Breast epithelium (tissue), 4 donors: Measurements from ENCODE around the gene FAM151B. TPM values are rescaled to one million over a fixed set of nuclear protein-coding genes. Genes with fewer than 3 reads are reported as not detected.

ENCODE experiments used
- DNase-seq, 2 donors: peaks; one replicate each; pipeline ENCODE4 v3.0.0-alpha.2; 2019; ENCODE audit warnings: low spot score in 2 of 2
- H3K27ac ChIP-seq, 2 donors: fragments of 200-600 bp; sonication (generic) in 1 of 2; one replicate each; pipeline ENCODE4 v1.5.1; 2016 to 2019; ENCODE audit warnings: mild to moderate bottlenecking in 1 of 2
- H3K27me3 ChIP-seq, 2 donors: fragments of 200-600 bp; sonication (generic) in 1 of 2; one replicate each; pipeline versions ENCODE4 v1.5.1 to v1.6.0; 2017 to 2019; ENCODE audit warnings: control low read depth in 1 of 2, mild to moderate bottlenecking in 1 of 2
- H3K36me3 ChIP-seq: fragments of 200-600 bp; one replicate; pipeline ENCODE4 v1.5.1; 2019
- H3K4me1 ChIP-seq, 2 donors: fragments of 200-600 bp; sonication (generic); one replicate each; pipeline ENCODE4 v1.5.1; 2016 to 2019; ENCODE audit warnings: control low read depth in 1 of 2
- H3K4me3 ChIP-seq, 3 donors: fragments of 200-600 bp; sonication (generic); 1 replicate in 2 of 3; 2 replicates in 1 of 3; pipeline ENCODE4 v1.5.1; 2016 to 2019; ENCODE audit warnings: mild to moderate bottlenecking in 3 of 3, moderate library complexity in 2 of 3
- H3K9me3 ChIP-seq, 2 donors: fragments of 200-600 bp; sonication (generic) in 1 of 2; one replicate each; pipeline ENCODE4 v1.5.1; 2016 to 2019; ENCODE audit warnings: control low read depth in 1 of 2
- CTCF ChIP-seq, 3 donors: fragments of 450-650 bp; IDR thresholded peaks; one replicate each; pipeline ENCODE4 v1.5.1; 2016 to 2017; ENCODE audit warnings: antibody characterized with exemption in 3 of 3, mild to moderate bottlenecking in 3 of 3, moderate library complexity in 3 of 3
- POLR2A ChIP-seq: fragments of 450-650 bp; IDR thresholded peaks from one replicate; pipeline ENCODE4 v1.6.1; 2016; ENCODE audit warnings: antibody characterized with exemption, mild to moderate bottlenecking, moderate library complexity
- POLR2AphosphoS5 ChIP-seq, 3 donors: sonication (generic); formaldehyde crosslinking; IDR thresholded peaks; one replicate each; pipeline ENCODE4 v1.6.1; 2017; ENCODE audit warnings: antibody characterized with exemption in 3 of 3
- intact Hi-C: fragments of 100-400 bp; cut with DNase I; formaldehyde crosslinking; loops from one replicate; pipeline ENCODE4 v1.15.1; 2023; ENCODE audit warnings: low total_unique reads
- total RNA-seq, 3 donors: library from RNA; depleted of rRNA; stranded (reverse); fragments of >200 nt; gene quantifications; one replicate each; pipeline ENCODE4 v1.1.0, GENCODE V29; 2016

The FAM151B gene
- total RNA-seq = 1 to 10 TPM; 2.7 to 7.3 (median 5.2) TPM

- TF ChIP-seq POLR2A (no peak), POLR2AphosphoS5 (IDR thresholded peaks at IDR 0.05) (peak in 2 of 3 donors; percentile 17 to 60), CTCF (IDR thresholded peaks at IDR 0.05) (peak in 1 of 3 donors; percentile 9)
- Histone ChIP-seq H3K9me3 (peaks cover 5 to 14% of the 10 kb centered on the region in 2 donors), H3K4me3 (peak within 1 kb of the TSS; percentile 66 to 72 (median 70)), H3K4me1 (no peaks in the 10 kb centered on the region), H3K36me3 (no peaks in the 10 kb centered on the region), H3K27me3 (no peaks in the 10 kb centered on the region), H3K27ac (peak within 1 kb of the TSS; percentile 64 to 87)
- peak; percentile 90 to 91 for DNase-seq
- intact Hi-C loops = no loop called here
These were observed at the start of gene FAM151B for GRCh38 chr5:80487829-80488721. Gene FAM151B, plus strand, starts transcription at chr5:80488100. Its CDS starts 24 bp downstream, at chr5:80488124.

GRCh38 chr5:80438739-80439138 is 49.2 kb upstream of the FAM151B start:
- intact Hi-C loops = no loop called here
- Histone ChIP-seq H3K9me3 (no peaks in the 10 kb centered on the region), H3K4me3 (no peak overlapping the region), H3K36me3 (no peaks in the 10 kb centered on the region), H3K27ac (no peak overlapping the region), H3K27me3 (no peaks in the 10 kb centered on the region), H3K4me1 (no peaks in the 10 kb centered on the region)
- DNase-seq = no peak
- no peak for TF ChIP-seq POLR2A
- TF ChIP-seq CTCF (IDR thresholded peaks at IDR 0.05) = no peak
- no peak for TF ChIP-seq POLR2AphosphoS5 (IDR thresholded peaks at IDR 0.05)

GRCh38 chr5:80439213-80439612 is 48.7 kb upstream of the FAM151B start:
- no peaks in the 10 kb centered on the region for H3K9me3 ChIP-seq
- intact Hi-C loops = no loop called here
- H3K27me3 ChIP-seq = no peaks in the 10 kb centered on the region
- H3K27ac ChIP-seq = no peak overlapping the region
- no peak for TF ChIP-seq CTCF (IDR thresholded peaks at IDR 0.05)
- TF ChIP-seq POLR2AphosphoS5 (IDR thresholded peaks at IDR 0.05) = no peak
- no peak for TF ChIP-seq POLR2A
- H3K4me3 ChIP-seq = no peak overlapping the region
- no peak for DNase-seq
- no peaks in the 10 kb centered on the region for H3K36me3 ChIP-seq
- no peaks in the 10 kb centered on the region for H3K4me1 ChIP-seq

- Histone ChIP-seq H3K36me3 (no peaks in the 10 kb centered on the region), H3K4me1 (no peaks in the 10 kb centered on the region), H3K9me3 (no peaks in the 10 kb centered on the region), H3K4me3 (no peak overlapping the region), H3K27me3 (no peaks in the 10 kb centered on the region), H3K27ac (no peak overlapping the region)
- intact Hi-C loops = no loop called here
- no peak for TF ChIP-seq POLR2A
- DNase-seq = no peak
These were observed 45.2 kb upstream of the FAM151B start for GRCh38 chr5:80442742-80443141.

DNA sequence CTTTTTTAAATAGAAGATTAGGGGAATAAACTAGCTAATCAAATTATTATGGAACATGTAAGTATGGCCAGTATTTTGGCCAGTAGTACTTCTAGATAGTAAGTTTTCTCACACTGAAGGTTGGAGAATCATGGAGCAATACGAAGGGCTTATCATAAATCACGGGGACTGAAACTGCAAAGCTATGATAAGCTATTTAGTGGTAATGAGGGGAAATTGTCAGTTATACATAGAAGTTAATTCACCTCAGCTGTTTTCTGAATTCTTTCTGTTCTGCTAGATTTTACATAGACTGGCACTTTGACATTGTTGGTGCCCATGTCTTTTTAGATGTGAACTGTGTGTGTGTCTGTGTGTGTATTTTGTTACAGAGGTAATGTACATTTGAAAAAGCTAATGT is 34.5 kb upstream of the FAM151B start:
- H3K9me3 ChIP-seq = no peaks in the 10 kb centered on the region
- no peaks in the 10 kb centered on the region for H3K4me1 ChIP-seq
- intact Hi-C loops = no loop called here
- TF ChIP-seq CTCF (IDR thresholded peaks at IDR 0.05) (no peak), POLR2A (no peak), POLR2AphosphoS5 (IDR thresholded peaks at IDR 0.05) (no peak)
- H3K27me3 ChIP-seq = no peaks in the 10 kb centered on the region
- no peaks in the 10 kb centered on the region for H3K36me3 ChIP-seq
- no peak overlapping the region for H3K27ac ChIP-seq
- H3K4me3 ChIP-seq = no peak overlapping the region
- no peak for DNase-seq
